ENCODE results near the gene HSF4.

GRCh38 chr16:67114793-67115192 lies 49.8 kb upstream of the HSF4 start:
- TF ChIP-seq CTCF (IDR thresholded peaks at IDR 0.05) = no peak
- TF ChIP-seq POLR2AphosphoS5 (IDR thresholded peaks at IDR 0.05) = no peak
- no peak for TF ChIP-seq POLR2A (IDR thresholded peaks at IDR 0.05)
- TF ChIP-seq EP300 (IDR thresholded peaks at IDR 0.05) = no peak
